HG03460 (cell line): Measurements from ENCODE around the gene FMO4.
"Not testable (repeated sequence)": the region's sequence is repeated elsewhere in the genome, so short reads cannot be mapped to it uniquely, and the experiment has no call there.

Experiments
- ATAC-seq: cut with Tn5 transposase; IDR thresholded peaks from one replicate; pipeline ENCODE4 v1.9.1; 2021; ENCODE audit not compliant: unreplicated experiment

Gene FMO4, protein sequence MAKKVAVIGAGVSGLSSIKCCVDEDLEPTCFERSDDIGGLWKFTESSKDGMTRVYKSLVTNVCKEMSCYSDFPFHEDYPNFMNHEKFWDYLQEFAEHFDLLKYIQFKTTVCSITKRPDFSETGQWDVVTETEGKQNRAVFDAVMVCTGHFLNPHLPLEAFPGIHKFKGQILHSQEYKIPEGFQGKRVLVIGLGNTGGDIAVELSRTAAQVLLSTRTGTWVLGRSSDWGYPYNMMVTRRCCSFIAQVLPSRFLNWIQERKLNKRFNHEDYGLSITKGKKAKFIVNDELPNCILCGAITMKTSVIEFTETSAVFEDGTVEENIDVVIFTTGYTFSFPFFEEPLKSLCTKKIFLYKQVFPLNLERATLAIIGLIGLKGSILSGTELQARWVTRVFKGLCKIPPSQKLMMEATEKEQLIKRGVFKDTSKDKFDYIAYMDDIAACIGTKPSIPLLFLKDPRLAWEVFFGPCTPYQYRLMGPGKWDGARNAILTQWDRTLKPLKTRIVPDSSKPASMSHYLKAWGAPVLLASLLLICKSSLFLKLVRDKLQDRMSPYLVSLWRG

DNA sequence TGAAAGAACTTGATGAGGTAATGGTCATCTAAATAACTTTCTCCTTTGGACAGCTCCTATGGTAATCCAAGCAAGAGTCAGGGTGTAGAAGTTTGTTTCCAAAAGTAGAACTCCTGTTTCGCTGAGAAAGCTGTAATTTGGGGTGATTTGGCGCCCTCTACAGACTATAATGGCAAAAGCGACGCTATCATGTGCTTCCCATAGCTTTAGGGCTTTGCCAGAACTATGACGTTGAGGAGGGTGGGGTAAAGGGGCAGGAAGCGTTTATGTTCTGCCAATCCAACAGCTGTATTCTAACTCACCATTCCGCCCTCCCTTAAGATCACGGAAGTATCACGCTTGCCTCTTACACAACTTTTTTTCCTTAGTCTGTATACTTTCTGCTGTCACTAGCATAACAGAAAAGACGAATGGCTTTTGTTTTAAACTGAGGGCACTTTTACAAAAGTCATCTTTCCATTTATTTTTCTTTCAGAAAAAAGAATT, at the start of gene FMO4:
Gene FMO4, plus strand, starts transcription at position 349 of the 486 bp plus-strand sequence. CDS start 5,643 bp downstream, outside the sequence.
- peak; percentile 100 for ATAC-seq

DNA sequence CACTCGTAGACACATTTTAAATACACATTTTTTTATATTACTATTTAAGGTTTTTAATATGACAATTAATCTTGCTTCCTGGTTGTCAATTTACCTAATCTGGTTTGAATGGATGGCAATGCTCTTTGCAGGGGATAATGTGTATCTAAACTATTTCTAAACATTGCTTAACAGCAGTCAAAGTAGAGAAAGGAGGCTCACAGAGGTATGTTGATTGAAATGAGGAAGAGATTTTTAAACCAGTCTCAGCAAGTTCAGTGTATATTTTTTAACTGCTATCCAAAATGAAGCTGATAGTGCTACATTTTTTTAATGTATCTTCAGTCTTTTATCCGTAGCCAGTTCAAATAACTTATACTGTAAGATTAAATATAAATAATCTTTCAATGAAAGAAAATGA, 48.3 kb upstream of the FMO4 start:
- no peak for ATAC-seq

DNA sequence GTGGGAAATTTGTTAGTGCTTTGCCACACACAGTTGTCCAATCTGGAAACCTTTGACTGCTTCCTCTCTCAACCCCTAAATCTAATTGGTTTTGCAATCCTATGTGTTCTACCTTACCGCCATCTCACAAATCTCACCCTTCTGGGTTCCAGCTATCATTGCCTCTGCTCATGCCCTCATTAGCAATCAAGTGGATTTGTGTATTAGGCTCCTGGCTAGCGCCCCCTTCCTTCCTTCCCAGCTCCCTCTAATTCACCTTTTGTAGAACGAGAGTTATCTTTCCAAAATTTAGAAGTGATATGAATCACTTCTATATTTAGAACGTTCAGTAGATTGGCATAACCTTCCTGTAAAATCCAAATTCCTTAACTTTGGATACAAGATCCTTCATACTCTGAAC, 47.1 kb upstream of the FMO4 start:
- no peak for ATAC-seq

DNA sequence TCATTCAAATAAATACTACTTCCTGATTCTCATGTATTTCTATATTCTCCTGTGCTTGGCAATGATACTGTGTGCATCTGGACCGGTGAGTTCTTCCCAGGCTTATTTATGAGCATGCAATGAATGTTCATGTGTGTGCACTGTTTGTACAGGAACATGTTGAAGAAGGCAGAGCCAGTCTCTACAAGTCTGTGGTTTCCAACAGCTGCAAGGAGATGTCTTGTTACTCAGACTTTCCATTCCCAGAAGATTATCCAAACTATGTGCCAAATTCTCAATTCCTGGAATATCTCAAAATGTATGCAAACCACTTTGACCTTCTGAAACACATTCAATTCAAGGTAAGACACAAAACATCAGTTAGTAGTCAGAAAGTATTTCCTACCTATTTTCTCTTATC, 46.6 kb upstream of the FMO4 start:
- ATAC-seq = no peak

DNA sequence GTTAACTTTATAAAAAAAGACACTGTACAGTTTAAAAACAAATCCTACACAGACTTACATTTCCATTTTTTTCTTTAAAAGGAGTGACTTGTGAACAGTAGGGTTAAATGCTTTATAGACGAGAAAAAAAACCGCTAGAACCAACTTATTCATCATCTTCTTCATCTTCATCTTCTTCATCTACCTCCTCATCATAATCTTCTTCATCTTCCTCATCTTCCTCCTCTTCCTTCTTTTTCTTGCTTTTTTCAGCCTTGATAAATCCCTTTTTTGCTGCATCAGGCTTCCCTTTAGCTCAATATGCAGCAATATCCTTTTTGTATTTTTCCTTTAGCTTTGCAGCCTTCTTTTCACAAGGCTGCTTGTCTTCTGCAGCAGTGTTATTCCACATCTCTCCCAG, 43.2 kb upstream of the FMO4 start:
- no peak for ATAC-seq

DNA sequence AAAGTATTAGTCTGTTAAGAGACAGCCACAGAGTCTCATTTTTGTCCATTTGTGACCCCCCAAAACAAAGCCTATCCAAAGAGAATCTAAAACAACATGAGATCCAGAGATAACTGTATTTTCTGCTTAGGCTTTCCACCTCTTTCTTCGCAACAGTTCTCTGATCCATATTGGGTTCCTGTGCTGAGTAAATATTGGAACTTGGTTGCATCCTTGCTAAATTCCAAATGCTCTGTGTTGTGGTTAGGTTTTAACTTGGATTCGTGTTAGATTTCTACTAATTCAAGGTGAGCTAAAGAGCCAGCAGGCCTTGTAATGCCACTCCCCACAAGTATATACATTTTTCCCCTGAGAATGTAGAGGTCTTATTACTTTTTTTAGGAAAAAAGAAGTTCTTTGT, 36.4 kb upstream of the FMO4 start:
- ATAC-seq = no peak

DNA sequence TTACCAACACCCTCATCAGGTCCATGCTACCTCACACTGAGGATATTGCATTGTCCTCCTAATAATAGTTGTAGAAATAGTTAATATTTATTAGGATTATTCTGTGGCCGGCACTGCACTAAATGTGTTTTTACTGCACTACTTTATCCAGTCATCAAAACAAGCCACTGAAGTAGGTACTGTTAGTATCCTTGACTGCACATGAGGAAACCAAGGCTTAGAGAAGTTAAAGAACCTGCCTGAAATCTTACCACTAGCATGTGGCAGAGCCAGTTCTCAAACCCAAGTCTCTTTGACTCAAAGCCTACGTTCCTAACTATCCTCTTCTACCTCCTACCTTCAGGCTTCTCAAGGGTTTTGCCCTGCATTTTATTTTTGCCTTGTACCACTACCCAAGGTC, 34.7 kb upstream of the FMO4 start:
- no peak for ATAC-seq

DNA sequence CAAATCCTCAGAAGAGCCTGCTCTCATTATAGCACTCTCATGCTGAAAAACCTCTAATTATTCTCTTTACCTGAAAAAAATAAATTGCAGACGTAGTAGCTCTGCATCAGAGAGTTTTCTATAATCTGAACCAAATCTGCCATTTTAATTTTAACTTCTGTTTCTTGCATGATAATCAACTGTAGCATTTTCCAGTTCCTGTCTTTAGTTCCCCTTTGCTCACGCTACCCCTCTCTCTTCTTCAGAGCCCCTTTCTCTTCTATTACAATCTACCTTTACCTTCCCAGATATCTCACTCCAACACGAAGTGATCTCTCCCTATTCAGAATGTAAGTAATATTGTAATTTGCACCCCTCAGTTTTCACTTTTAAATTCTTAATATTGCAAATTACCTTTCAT, 34.3 kb upstream of the FMO4 start:
- no peak for ATAC-seq

DNA sequence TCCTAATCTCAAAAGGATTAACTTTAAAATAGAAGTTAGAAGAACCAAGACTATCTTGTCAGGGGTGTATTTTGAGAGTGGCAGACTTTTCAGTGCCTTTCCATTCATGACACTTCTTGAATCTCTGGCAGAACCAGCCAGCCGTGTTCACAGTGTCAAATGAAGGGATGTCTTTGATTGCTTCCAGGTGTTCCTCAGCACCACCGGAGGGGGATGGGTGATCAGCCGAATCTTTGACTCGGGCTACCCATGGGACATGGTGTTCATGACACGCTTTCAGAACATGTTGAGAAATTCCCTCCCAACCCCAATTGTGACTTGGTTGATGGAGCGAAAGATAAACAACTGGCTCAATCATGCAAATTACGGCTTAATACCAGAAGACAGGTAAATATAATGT, 33.4 kb upstream of the FMO4 start:
- no peak for ATAC-seq

DNA sequence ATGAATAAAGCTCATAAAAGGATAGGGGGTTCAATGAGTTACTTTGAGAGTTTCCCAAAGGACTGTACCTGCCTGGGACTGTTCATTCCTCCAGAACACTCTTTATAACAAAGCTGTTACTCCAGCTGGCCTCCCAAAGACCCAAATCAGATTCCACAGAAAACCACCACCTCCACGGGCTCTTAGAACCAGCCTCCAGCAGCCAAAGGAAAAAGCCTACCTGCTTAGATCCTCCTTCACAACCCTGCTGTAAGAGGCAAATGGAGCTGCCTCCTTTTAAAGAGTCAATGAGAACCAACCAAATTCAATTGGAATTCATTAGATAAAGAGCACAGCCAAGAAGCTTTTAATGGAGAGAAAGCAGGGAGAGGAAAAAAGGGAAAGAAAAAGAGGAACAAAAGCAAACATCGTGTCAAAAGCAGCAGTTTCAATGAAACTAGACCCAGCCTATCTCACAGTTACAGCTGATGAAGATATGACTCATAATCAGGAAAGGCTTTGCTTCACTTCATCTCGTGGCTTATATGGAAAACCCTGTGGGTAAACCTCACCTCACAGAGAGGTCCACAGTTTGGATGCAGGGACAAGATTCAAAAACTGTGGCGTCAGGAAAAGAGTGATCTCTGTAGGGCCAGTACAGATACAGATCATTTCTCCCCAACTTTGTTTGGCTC, 27.8 kb upstream of the FMO4 start:
- ATAC-seq = no peak

DNA sequence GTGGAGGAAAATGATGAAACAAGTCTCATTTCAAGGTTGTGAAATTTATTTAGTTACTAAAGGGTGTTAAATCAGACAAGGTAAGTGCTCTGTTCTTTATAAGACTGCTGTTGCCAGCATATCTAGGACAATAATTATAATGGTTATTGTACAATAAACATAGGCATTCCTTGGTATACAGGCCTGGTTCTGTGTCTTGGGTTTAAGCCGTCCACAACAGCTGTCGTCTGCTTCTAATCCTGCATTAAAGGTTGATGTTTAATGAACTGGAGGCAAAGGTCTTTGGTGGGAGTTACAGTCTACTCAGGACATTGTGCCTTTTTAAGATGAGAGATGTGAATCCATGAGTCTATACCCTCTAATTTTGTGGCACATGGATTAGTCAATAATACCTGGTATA, 23.4 kb upstream of the FMO4 start:
- no peak for ATAC-seq

DNA sequence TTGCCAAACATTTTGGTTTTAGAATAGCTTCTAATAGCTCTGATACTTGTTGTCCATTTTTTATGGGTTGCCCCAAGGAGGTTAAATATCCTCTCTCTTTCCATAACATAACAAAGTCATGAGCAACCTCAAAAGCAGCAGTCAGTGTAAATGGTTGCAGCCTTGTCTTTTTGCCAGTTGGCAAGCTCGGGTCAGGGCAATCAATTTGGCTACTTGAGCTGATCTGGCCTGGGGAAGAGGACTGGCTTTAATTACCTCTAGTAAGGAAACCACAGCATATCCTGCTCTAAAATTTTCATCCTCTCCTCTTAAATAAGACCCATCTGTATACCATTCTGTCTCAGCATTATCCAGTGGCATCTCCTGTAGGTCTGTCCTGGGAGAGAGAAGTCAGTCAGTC, 21.2 kb upstream of the FMO4 start:
- ATAC-seq = no peak

DNA sequence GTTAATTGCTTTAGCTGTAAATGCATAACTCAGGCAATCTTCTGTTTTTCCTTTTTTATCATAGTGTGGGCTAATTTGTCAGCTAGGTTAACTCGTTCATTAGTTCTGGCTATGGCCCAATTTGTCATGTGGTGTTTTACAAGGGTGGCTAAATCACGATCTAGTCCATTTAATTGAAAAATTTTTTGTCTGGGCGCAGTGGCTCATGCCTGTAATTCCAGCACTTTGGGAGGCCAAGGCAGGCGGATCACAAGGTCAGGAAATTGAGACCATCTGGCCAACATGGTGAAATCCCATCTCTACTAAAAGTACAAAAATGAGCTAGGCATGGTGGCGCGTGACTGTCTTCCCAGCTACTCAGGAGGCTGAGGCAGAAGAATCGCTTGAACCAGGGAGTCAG, 18.6 kb upstream of the FMO4 start:
- not testable (repeated sequence) for ATAC-seq

DNA sequence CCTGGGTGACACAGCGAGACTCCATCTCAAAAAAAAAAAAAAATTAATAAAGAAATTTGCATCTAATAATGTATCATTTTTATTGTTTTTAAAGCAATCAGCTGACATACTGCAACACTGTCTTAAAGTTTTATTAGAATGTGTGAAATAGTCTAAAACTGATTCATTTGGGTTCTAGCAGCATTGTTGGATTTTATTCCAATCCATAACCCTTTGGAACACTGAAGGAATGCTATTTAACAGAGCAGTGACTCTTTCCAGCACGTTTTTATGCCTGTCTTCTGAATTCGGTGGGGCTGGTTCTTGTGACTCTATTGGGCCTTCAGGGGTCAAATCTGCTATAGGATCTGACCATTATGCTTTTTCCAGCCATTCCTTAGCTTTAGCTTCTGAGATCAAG, 18.2 kb upstream of the FMO4 start:
- ATAC-seq = no peak

DNA sequence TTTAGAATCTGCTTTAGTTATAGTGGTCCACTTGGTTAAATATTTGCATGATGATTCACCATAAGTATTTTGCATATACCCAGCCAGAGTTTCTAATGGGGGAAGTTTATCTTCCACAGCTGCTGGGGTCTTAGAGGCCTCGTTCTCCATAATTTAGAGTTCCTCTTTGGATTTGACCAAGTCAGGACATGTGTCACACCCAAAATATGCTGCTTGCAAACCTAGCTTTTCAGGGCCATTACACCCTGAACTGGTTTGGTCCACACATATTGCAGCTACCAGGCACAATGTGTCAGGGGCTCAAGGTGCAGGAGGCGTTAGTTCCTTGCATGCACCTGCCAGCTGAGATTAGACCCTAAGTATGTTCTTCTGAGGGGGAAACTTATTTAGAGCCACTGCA, 17.1 kb upstream of the FMO4 start:
- ATAC-seq = no peak

DNA sequence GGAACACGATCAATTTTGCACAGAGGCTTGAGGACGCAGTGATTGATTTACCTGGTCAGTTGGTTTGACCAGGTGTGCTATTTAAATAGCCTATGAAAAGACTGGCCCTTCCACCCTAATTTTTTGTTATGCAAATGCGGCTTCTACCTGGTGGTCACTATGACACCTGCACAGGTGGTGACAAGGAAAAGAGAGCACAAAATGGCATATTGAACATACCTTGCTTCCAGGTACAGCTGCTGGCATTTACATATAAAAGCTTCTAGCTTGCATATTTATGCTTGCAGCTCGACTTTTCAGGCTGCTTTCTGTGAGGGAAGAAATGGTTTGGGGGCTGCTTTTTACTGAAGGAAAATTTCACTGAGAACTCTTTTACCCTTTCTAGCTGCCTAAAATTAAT, 15.3 kb upstream of the FMO4 start:
- no peak for ATAC-seq

DNA sequence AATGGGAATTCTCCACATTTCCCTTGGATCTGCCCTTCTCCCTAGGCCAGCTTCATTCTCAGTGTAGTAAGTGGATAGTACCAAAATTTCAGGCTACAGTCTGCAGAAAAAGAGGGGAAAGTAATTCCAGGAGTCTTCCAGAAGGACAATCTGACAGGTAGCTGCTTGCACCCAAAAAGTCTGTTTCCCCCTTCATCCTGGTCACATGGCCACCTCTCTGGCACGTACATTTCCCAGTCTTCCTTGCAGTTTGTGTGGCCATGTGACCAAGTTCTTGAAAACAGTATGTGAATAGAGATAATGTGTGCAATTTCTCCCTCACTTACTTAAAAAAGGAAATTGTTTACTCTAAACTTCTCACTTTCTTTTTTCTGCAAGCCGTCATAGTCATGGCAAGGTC, 14.6 kb upstream of the FMO4 start:
- no peak for ATAC-seq

DNA sequence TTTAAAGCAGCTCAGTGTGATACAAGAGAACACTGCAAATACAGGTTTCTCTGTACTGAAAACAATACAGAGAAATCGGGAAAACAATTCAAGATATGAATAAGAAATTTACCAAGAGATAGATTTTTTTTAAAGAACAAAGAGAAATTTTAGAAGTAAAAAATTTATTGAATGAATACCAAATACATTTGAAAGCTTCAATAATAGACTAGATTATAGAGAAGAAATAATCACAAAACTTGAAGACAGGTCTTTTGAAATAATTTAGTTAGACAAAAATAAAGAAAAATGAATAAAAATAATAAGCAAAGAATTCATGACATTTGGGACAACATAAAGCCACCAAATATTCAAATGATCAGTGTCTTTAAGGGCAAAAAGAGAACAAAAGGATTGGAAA, 13.6 kb upstream of the FMO4 start:
- no peak for ATAC-seq

DNA sequence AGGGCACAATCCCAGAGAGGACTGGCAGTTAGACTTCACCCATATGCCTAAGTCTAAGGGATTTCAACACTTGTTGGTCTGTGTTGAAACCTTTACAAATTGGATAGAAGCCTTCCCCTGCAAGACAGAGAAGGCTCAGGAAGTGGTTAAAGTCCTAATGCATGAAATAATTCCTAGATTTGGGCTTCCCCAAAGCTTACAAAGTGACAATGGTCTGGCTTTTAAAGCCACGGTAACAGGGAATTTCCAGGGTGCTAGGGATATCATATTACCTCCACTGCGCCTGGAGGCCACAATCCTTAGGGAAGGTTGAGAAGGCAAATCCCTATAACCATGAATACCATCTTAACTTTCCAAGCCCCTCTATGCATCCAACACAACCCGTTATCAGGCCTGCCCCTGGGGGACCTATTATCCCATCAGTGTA, 3.3 kb upstream of the FMO4 start:
- no peak for ATAC-seq

DNA sequence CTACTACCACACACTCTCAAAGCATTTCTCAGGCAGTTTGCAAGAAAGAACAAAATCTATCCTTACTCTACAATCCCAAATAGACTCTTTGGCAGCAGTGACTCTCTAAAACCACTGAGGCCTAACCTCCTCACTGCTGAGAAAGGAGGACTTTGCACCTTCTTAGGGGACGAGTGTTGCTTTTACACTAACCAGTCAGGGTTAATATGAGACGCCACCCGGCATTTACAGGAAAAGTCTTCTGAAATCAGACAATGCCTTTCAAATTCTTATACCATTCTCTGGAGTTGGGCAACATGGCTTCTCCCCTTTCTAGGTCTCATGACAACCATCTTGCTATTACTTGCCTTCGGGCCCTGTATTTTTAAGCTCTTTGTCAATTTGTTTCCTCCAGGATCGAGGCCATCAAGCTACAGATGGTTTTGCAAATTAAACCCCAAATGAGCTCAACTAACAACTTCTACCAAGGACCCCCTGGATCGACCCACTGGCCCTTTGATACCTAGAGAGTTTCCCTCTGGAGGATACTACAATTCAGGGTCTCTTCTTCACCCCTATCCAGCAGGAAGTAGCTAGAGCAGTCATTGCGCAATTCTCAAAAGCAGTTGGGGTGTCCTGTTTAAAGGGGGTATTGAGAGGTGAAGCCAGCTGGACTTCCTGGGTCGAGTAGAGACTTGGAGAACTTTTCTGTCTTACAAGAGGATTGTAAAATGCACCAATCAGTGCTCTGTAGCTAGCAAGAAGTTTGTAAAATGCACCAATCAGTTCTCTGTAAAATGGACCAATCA, 2.0 kb upstream of the FMO4 start:
- no peak for ATAC-seq

DNA sequence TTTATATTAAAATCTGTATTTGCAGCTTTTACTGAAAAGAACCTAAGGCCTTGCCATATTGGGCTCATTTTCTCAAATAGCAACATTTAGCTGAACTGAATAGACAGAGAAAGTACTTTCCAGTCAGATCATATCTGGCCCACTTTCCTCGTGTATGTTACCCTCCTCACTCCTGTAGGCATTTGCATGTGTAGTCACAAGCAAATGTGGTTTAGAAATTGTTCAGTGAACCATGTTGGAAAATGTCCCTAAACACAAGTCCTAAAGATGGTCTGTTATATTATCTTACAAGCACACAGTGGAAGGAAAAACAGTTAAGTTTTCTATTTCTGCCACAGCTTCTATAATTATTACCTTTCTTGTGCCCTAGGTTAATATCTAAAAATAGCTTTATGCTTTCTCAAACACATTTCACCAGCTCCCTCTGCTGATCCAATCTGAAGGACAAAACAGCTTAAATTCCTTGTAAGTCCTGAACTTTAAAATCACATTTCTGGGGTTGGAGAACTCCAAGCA, 606 bp upstream of the FMO4 start:
- peak; percentile 49 for ATAC-seq
